GM12865 (cell line): ENCODE results near the gene CDPF1.

Experiments used
- DNase-seq: peaks from one replicate; pipeline ENCODE4 v3.0.0; 2010; ENCODE audit warnings: low read depth
- H3K4me3 ChIP-seq: 2 replicates; pipeline ENCODE4 v1.5.1; 2011; ENCODE audit warnings: mild to moderate bottlenecking, low read depth, low read length, control low read depth
- TF ChIP-seq, protein P1 (sequence below): IDR thresholded peaks from 2 replicates; pipeline ENCODE4 v1.5.1; 2011; ENCODE audit warnings: low read length, control low read depth, low read depth, inconsistent platforms; ENCODE audit not compliant: insufficient read depth; ENCODE audit errors: missing control alignments

The CDPF1 gene

DNA sequence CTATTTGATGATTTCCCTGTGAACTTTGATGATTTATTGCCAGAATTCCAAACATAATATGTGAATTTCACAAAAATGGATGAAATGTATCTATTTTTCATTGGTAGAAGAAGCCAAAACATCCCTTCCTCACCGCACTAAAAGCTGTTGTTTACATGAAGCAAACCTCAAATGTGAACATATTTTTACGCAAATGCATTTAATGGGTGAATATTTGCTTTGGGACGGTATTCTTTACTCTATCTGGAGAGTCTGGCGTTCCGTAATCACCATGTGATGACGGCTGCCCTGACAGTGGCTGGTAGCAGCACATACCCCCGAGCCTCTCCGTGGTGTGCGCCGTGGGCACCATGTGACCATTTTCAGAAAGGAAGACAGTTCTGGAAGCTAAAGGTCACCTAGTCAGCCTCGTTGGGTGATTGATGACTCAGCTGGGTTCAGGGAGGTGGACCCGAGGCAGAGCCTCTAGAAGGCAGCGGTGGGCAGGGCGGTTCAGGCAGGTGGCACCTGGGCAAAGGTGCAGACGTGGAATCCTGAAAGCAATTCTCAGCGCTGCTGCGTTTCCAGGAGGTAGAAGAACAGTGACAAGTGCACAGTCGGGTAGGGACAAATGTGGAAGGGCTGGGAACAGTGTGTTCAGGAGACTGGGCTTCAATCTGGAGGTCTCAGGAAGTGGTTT, 54.5 kb downstream of the CDPF1 start:
- DNase-seq, result no peak
- TF ChIP-seq, protein P1, sequence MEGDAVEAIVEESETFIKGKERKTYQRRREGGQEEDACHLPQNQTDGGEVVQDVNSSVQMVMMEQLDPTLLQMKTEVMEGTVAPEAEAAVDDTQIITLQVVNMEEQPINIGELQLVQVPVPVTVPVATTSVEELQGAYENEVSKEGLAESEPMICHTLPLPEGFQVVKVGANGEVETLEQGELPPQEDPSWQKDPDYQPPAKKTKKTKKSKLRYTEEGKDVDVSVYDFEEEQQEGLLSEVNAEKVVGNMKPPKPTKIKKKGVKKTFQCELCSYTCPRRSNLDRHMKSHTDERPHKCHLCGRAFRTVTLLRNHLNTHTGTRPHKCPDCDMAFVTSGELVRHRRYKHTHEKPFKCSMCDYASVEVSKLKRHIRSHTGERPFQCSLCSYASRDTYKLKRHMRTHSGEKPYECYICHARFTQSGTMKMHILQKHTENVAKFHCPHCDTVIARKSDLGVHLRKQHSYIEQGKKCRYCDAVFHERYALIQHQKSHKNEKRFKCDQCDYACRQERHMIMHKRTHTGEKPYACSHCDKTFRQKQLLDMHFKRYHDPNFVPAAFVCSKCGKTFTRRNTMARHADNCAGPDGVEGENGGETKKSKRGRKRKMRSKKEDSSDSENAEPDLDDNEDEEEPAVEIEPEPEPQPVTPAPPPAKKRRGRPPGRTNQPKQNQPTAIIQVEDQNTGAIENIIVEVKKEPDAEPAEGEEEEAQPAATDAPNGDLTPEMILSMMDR, result no peak
- H3K4me3 ChIP-seq, result no peak overlapping the region
